ENCODE measurements around the gene RAB30. TPM values are rescaled to one million over a fixed set of nuclear protein-coding genes. Genes with fewer than 3 reads are reported as not detected.

The RAB30 gene
- polyA plus RNA-seq, 1 experiment = 14.0 TPM

DNA sequence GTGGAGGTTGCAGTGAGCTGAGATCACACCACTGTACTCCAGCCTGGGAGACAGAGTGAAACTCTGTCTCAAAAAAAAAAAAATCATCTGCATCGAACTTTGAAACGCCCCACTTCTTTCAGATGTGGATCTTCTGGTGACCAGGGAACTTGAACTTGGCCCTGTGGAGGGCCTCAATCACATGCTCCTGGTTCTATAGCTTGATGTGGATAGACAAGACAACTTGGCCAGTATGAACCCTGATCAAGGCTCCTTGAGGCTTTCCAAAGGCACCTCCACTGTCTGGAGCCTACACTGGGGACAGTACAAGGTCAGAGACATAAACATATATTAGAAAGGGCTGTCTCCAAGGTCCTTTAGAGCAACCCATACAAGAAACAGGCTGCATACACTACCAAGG, 30.6 kb downstream of the RAB30 start:
- H3K36me3 ChIP-seq (ENCODE audit: control insufficient read depth, insufficient read depth, low read length) = no peaks in the 10 kb centered on the region; the same call in 1 of the 2 replicates
- POLR2A ChIA-PET = no interaction called here
- no peak for DNase-seq (ENCODE audit: low read depth)
- no peak overlapping the region for H3K4me3 ChIP-seq (ENCODE audit: low read depth, low read length)
- no peaks in the 10 kb centered on the region for H3K27me3 ChIP-seq (ENCODE audit: control insufficient read depth, insufficient read depth, low read length)
- CTCF ChIA-PET = interaction anchor here (1.0 kb wide), 1 partner anchor 9 kb away, joined by 3 read pairs; no protein-coding TSS in a partner anchor
- TF ChIP-seq, protein P1, sequence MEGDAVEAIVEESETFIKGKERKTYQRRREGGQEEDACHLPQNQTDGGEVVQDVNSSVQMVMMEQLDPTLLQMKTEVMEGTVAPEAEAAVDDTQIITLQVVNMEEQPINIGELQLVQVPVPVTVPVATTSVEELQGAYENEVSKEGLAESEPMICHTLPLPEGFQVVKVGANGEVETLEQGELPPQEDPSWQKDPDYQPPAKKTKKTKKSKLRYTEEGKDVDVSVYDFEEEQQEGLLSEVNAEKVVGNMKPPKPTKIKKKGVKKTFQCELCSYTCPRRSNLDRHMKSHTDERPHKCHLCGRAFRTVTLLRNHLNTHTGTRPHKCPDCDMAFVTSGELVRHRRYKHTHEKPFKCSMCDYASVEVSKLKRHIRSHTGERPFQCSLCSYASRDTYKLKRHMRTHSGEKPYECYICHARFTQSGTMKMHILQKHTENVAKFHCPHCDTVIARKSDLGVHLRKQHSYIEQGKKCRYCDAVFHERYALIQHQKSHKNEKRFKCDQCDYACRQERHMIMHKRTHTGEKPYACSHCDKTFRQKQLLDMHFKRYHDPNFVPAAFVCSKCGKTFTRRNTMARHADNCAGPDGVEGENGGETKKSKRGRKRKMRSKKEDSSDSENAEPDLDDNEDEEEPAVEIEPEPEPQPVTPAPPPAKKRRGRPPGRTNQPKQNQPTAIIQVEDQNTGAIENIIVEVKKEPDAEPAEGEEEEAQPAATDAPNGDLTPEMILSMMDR (IDR thresholded peaks at IDR 0.05; ENCODE audit: insufficient read depth, low read depth, low read length) = no peak

DNA sequence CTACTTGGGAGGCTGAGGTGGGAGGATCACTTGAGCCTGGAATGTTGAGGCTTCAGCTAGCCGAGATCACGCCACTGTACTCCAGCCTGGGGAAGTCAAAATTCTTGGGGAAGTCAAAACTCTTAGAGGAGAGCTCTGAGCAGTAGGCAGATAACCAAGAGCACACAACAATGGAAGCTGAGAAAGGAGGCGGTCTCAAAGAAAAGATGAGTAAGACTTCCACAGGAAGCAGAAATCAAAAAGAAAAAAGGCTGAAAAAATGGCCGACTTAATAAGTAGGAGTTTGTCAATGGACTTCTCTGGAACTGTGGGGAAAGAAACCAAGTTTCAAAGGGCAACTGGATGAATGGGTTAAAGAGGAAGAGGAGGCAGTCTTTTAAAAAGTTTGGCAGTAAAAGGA, 32.1 kb downstream of the RAB30 start:
- no peak overlapping the region for H3K4me3 ChIP-seq (ENCODE audit: low read depth, low read length)
- TF ChIP-seq, protein P1 (IDR thresholded peaks at IDR 0.05; ENCODE audit: insufficient read depth, low read depth, low read length) = no peak
- CTCF ChIA-PET = interaction anchor here (0.9 kb wide), 1 partner anchor 12 kb away, joined by 4 read pairs; no protein-coding TSS in a partner anchor
- POLR2A ChIA-PET = no interaction called here
- no peaks in the 10 kb centered on the region; the same call in 1 of the 2 replicates for H3K36me3 ChIP-seq (ENCODE audit: control insufficient read depth, insufficient read depth, low read length)
- H3K27me3 ChIP-seq (ENCODE audit: control insufficient read depth, insufficient read depth, low read length) = no peaks in the 10 kb centered on the region
- DNase-seq (ENCODE audit: low read depth) = no peak

DNA sequence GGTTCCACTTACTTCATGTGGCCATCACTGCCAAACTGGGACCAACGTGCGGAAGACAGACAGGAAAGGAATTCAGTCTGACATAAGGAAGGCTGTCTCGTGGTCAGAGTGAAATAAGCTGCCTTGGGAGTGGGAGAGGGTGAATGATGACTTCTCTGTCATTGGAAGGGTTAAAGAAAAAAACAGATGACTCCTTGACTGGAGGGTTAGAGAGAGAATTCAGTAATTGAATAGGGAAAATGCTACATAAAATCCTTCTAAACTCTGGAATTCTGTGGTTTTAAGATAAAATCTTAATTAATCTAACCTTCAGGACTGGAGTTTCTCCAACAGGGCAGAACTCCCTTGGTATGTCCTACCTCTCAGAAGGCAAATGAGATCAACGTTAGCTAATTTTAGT, 33.8 kb downstream of the RAB30 start:
- DNase-seq (ENCODE audit: low read depth) = no peak
- POLR2A ChIA-PET = no interaction called here
- H3K36me3 ChIP-seq (ENCODE audit: control insufficient read depth, insufficient read depth, low read length) = no peaks in the 10 kb centered on the region; the same call in 1 of the 2 replicates
- TF ChIP-seq, protein P1 (IDR thresholded peaks at IDR 0.05; ENCODE audit: insufficient read depth, low read depth, low read length) = no peak
- CTCF ChIA-PET = interaction anchor here (1.0 to 1.6 kb wide), 3 partner anchors 14 to 112 kb away, joined by 3 to 5 read pairs (median 4); no protein-coding TSS in a partner anchor
- no peaks in the 10 kb centered on the region for H3K27me3 ChIP-seq (ENCODE audit: control insufficient read depth, insufficient read depth, low read length)
- H3K4me3 ChIP-seq (ENCODE audit: low read depth, low read length) = no peak overlapping the region

DNA sequence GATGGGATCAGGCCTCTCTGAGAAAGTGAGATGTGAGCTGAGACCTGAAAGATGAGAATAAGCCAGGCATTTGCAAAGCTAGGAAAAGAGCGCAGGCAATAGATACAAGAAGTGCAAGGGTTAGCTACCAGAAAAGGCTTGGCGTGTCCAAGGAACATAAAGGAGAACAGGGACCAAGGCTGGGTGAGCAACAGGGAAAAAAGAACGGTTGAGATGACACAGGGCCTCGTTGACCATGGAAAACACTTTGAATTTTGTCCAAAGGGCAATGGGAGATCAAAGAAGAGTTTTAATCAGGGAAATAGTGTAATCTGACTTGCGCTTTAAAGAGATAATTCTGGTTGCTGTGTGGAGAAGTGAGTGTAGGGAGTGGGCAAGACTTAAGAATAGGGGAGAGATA, 35.0 kb downstream of the RAB30 start:
- ChIA-PET POLR2A (interaction anchor here (0.5 kb wide), 1 partner anchor 15 kb away, joined by 3 read pairs; no protein-coding TSS in a partner anchor), CTCF (interaction anchor here (4.0 kb wide), 1 partner anchor 14 kb away, joined by 14 read pairs; no protein-coding TSS in a partner anchor)
- TF ChIP-seq, protein P1 (IDR thresholded peaks at IDR 0.05; ENCODE audit: insufficient read depth, low read depth, low read length) = no peak
- no peaks in the 10 kb centered on the region; the same call in 1 of the 2 replicates for H3K36me3 ChIP-seq (ENCODE audit: control insufficient read depth, insufficient read depth, low read length)
- H3K4me3 ChIP-seq (ENCODE audit: low read depth, low read length) = no peak overlapping the region
- no peaks in the 10 kb centered on the region for H3K27me3 ChIP-seq (ENCODE audit: control insufficient read depth, insufficient read depth, low read length)
- no peak for DNase-seq (ENCODE audit: low read depth)

DNA sequence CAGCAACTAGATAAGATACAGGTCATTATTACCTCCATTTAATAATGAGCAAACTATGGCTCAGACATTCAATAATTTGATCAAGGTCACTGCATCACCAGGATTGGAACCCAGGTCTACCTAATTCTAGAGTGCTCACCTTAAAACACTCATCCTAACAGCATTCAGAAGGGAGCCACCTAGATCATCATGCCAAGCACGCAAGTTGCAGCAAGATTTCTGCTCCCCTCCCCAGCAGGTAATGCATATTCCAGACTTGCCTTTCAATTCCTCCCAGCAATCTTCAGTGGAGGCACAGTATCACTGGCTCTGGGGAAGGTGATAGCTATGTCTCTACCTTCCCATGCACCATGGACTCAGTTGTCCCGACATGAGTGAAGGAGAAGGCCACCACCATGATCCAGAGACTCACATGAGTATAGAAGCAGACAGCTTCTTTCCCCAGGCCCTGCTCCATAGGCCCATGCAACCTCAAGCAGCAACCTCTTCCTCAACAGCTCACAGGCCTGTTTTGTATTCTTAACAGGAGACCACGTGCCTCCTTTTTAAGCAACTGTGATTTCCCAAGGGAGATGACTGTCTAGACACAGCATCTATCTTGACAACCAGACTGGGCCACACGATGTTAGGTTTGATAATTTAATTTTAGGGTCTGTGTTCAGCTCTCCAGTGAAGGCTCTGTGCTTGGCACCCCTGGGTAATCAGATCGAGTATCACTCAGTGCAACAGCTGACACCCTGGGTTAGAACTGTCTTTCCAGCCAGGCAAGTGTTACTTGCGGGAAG, 36.4 kb downstream of the RAB30 start:
- ChIA-PET CTCF (interaction anchor here (0.6 to 4.0 kb wide), 7 partner anchors 11 to 168 kb away, joined by 3 to 14 read pairs (median 5); no protein-coding TSS in a partner anchor), POLR2A (no interaction called here)
- DNase-seq (ENCODE audit: low read depth) = no peak
- H3K36me3 ChIP-seq (ENCODE audit: control insufficient read depth, insufficient read depth, low read length) = no peaks in the 10 kb centered on the region; the same call in 1 of the 2 replicates
- H3K4me3 ChIP-seq (ENCODE audit: low read depth, low read length) = no peak overlapping the region
- no peaks in the 10 kb centered on the region for H3K27me3 ChIP-seq (ENCODE audit: control insufficient read depth, insufficient read depth, low read length)
- TF ChIP-seq, protein P1 (IDR thresholded peaks at IDR 0.05; ENCODE audit: insufficient read depth, low read depth, low read length) = no peak
